Tibial nerve (tissue), 4 donors: ENCODE data around the gene ZNF341.

Experiments used
- CTCF ChIP-seq, 5 experiments: fragments of 200-600 bp in 3 of 5; fragments of 450-650 bp in 2 of 5; sonication (generic) in 3 of 5; IDR thresholded peaks; one replicate each; pipeline ENCODE4 v1.5.1; 2016 to 2019; ENCODE audit warnings: antibody characterized with exemption in 5 of 5, mild to moderate bottlenecking in 3 of 5, moderate library complexity in 2 of 5
- EP300 ChIP-seq, 2 donors: sonication (generic); formaldehyde crosslinking; IDR thresholded peaks; one replicate each; pipeline ENCODE4 v1.6.1; 2017; ENCODE audit warnings: antibody characterized with exemption in 2 of 2, mild to moderate bottlenecking in 1 of 2
- POLR2A ChIP-seq, 2 donors: fragments of 450-650 bp; IDR thresholded peaks; one replicate each; pipeline ENCODE4 v1.6.1; 2017; ENCODE audit warnings: antibody characterized with exemption in 2 of 2, mild to moderate bottlenecking in 2 of 2, moderate library complexity in 2 of 2

GRCh38 chr20:33686984-33687366, 44.8 kb upstream of the ZNF341 start:
- TF ChIP-seq CTCF (IDR thresholded peaks at IDR 0.05): no peak
- TF ChIP-seq EP300 (IDR thresholded peaks at IDR 0.05): no peak
- TF ChIP-seq POLR2A (IDR thresholded peaks at IDR 0.05): no peak
